SU-DHL-6 (cell line): ENCODE data around the gene LILRA5.

Source experiments
- H2AFZ ChIP-seq: fragments of 200-600 bp; sonication (generic); 2 replicates; pipeline ENCODE4 v1.6.1; 2014; ENCODE audit warnings: low read depth, mild to moderate bottlenecking, moderate library complexity, mixed read lengths, antibody characterized with exemption, low read length; ENCODE audit not compliant: severe bottlenecking
- H3F3A ChIP-seq: fragments of 200-600 bp; shearing (Covaris generic); 2 replicates; pipeline ENCODE4 v1.6.0; 2016; ENCODE audit warnings: antibody characterized with exemption, mild to moderate bottlenecking; ENCODE audit not compliant: insufficient read depth
- H3K27ac ChIP-seq: fragments of 200-600 bp; sonication (generic); 2 replicates; pipeline ENCODE4 v1.5.1; 2016; ENCODE audit warnings: low read depth, mild to moderate bottlenecking, low read length, moderate library complexity, mixed read lengths
- H3K27me3 ChIP-seq: fragments of 200-600 bp; sonication (generic), shearing (Covaris generic); 2 replicates; pipeline ENCODE4 v1.6.0; 2014; ENCODE audit warnings: mild to moderate bottlenecking, low read length
- H3K36me3 ChIP-seq: fragments of 200-600 bp; sonication (generic); 2 replicates; pipeline ENCODE4 v1.6.1; 2014; ENCODE audit warnings: mild to moderate bottlenecking, low read length, mixed read lengths
- H3K4me2 ChIP-seq: fragments of 300-600, 200-600 bp; shearing (Covaris generic), sonication (generic); 2 replicates; pipeline ENCODE4 v1.6.0; 2014; ENCODE audit warnings: low read length, low read depth, mild to moderate bottlenecking; ENCODE audit not compliant: poor library complexity, severe bottlenecking
- H3K4me3 ChIP-seq: fragments of 200-600 bp; sonication (generic); 2 replicates; pipeline ENCODE4 v1.5.1; 2014; ENCODE audit warnings: antibody characterized with exemption, low read length, mild to moderate bottlenecking, mixed read lengths; ENCODE audit not compliant: insufficient read depth, poor library complexity, severe bottlenecking
- H3K79me2 ChIP-seq: fragments of 200-600 bp; sonication (generic); 2 replicates; pipeline ENCODE4 v1.6.1; 2014; ENCODE audit warnings: mild to moderate bottlenecking, low read length, moderate library complexity; ENCODE audit not compliant: insufficient read depth
- H3K9ac ChIP-seq: fragments of 200-600 bp; sonication (generic); 2 replicates; pipeline ENCODE4 v1.7.0; 2014; ENCODE audit warnings: mild to moderate bottlenecking, low read length
- H3K9me2 ChIP-seq: fragments of 200-600 bp; sonication (generic); replicated peaks from 2 replicates; pipeline ENCODE4 v1.6.1; 2014; ENCODE audit warnings: low read length; ENCODE audit not compliant: insufficient read depth
- H3K9me3 ChIP-seq: fragments of 200-600 bp; sonication (generic); 2 replicates; pipeline ENCODE4 v1.6.1; 2014; ENCODE audit warnings: low read length, mixed read lengths; ENCODE audit not compliant: insufficient read depth
- H4K20me1 ChIP-seq: fragments of 200-600 bp; sonication (generic); 2 replicates; pipeline ENCODE4 v1.6.1; 2014; ENCODE audit warnings: low read depth, mild to moderate bottlenecking, antibody characterized with exemption, low read length, moderate library complexity, mixed read lengths
- CTCF ChIP-seq: fragments of 200-600 bp; sonication (generic); IDR thresholded peaks from one replicate; pipeline ENCODE4 v1.5.1; 2017; ENCODE audit warnings: antibody characterized with exemption, mild to moderate bottlenecking, low read length, moderate library complexity; ENCODE audit not compliant: insufficient read depth, poor library complexity, severe bottlenecking
- EZH2phosphoT487 ChIP-seq: fragments of 200-600 bp; sonication (generic), shearing (Covaris generic); conservative IDR thresholded peaks from 2 replicates; pipeline ENCODE4 v1.6.1; 2018; ENCODE audit warnings: mild to moderate bottlenecking, antibody characterized with exemption, low read length, moderate library complexity, mixed read lengths

The LILRA5 gene

GRCh38 chr19:54352546-54352945, 39.6 kb upstream of the LILRA5 start:
- no peak for TF ChIP-seq EZH2phosphoT487
- no peak for TF ChIP-seq CTCF
- no peak overlapping the region for H3K4me3 ChIP-seq
- no peaks in the 10 kb centered on the region for H4K20me1 ChIP-seq
- no peak overlapping the region for H3K27ac ChIP-seq
- no peaks in the 10 kb centered on the region for H3K36me3 ChIP-seq
- no peak overlapping the region for H3K4me2 ChIP-seq
- H2AFZ ChIP-seq = no peak overlapping the region
- H3K9me2 ChIP-seq = no peaks in the 10 kb centered on the region
- H3F3A ChIP-seq = no peaks in the 10 kb centered on the region
- no peaks in the 10 kb centered on the region for H3K27me3 ChIP-seq
- no peak overlapping the region for H3K9ac ChIP-seq
- H3K79me2 ChIP-seq = no peaks in the 10 kb centered on the region
- H3K9me3 ChIP-seq = no peaks in the 10 kb centered on the region

- Histone ChIP-seq H2AFZ (no peak overlapping the region), H4K20me1 (no peaks in the 10 kb centered on the region), H3K27ac (no peak overlapping the region), H3K27me3 (no peaks in the 10 kb centered on the region), H3K36me3 (no peaks in the 10 kb centered on the region), H3K9me2 (no peaks in the 10 kb centered on the region), H3K4me2 (no peak overlapping the region), H3F3A (no peaks in the 10 kb centered on the region), H3K9me3 (no peaks in the 10 kb centered on the region), H3K4me3 (no peak overlapping the region), H3K9ac (no peak overlapping the region), H3K79me2 (no peaks in the 10 kb centered on the region)
- TF ChIP-seq CTCF (no peak), EZH2phosphoT487 (no peak)
These were observed 39.1 kb upstream of the LILRA5 start for GRCh38 chr19:54352041-54352440.

- Histone ChIP-seq H3K4me3 (no peak overlapping the region), H3K9me3 (no peaks in the 10 kb centered on the region), H3K79me2 (no peaks in the 10 kb centered on the region), H2AFZ (no peak overlapping the region), H4K20me1 (no peaks in the 10 kb centered on the region), H3K27ac (no peak overlapping the region), H3K4me2 (no peak overlapping the region), H3K36me3 (no peaks in the 10 kb centered on the region), H3K27me3 (no peaks in the 10 kb centered on the region), H3K9ac (no peak overlapping the region), H3F3A (no peaks in the 10 kb centered on the region), H3K9me2 (no peaks in the 10 kb centered on the region)
- no peak for TF ChIP-seq CTCF
- TF ChIP-seq EZH2phosphoT487 = no peak
These were observed 38.5 kb upstream of the LILRA5 start for GRCh38 chr19:54351474-54351873.

GRCh38 chr19:54345938-54346386, 33.0 kb upstream of the LILRA5 start:
- no peak overlapping the region for H3K4me2 ChIP-seq

More at GRCh38 chr19:54345938-54346386, 33.0 kb upstream of the LILRA5 start:
- H3K36me3 ChIP-seq = no peaks in the 10 kb centered on the region
- no peak overlapping the region for H3K4me3 ChIP-seq
- H4K20me1 ChIP-seq = no peaks in the 10 kb centered on the region
- H3K9me3 ChIP-seq = no peaks in the 10 kb centered on the region
- no peaks in the 10 kb centered on the region for H3K79me2 ChIP-seq
- H3F3A ChIP-seq = no peaks in the 10 kb centered on the region
- H3K9me2 ChIP-seq = no peaks in the 10 kb centered on the region
- H3K9ac ChIP-seq = no peak overlapping the region
- H3K27me3 ChIP-seq = no peaks in the 10 kb centered on the region
- no peak overlapping the region for H3K27ac ChIP-seq
- no peak overlapping the region for H2AFZ ChIP-seq
- no peak for TF ChIP-seq CTCF
- no peak for TF ChIP-seq EZH2phosphoT487
